HG03196 (cell line): ENCODE results near the gene ST6GALNAC4.
A peak's percentile ranks its signal among the peaks of the same experiment; 100 is the strongest.

Source experiments
- ATAC-seq: cut with Tn5 transposase; IDR thresholded peaks from one replicate; pipeline ENCODE4 v1.9.1; 2021; ENCODE audit not compliant: unreplicated experiment

ST6GALNAC4 gene

GRCh38 chr9:127947841-127948710 lies 31.2 kb upstream of the ST6GALNAC4 start:
- no peak for ATAC-seq

GRCh38 chr9:127946728-127947127 lies 29.9 kb upstream of the ST6GALNAC4 start:
- no peak for ATAC-seq

- no peak for ATAC-seq
Measured at GRCh38 chr9:127945942-127946341, 29.1 kb upstream of the ST6GALNAC4 start.

- ATAC-seq, result no peak
Measured at GRCh38 chr9:127945338-127945737, 28.5 kb upstream of the ST6GALNAC4 start.

- ATAC-seq, result no peak
Measured at GRCh38 chr9:127944586-127945218, 27.9 kb upstream of the ST6GALNAC4 start.

GRCh38 chr9:127943731-127944144 lies 26.9 kb upstream of the ST6GALNAC4 start:
- ATAC-seq, result no peak

- no peak for ATAC-seq
Measured at GRCh38 chr9:127943011-127943662, 26.3 kb upstream of the ST6GALNAC4 start.

- no peak for ATAC-seq
Measured at GRCh38 chr9:127942216-127943010, 25.6 kb upstream of the ST6GALNAC4 start.

GRCh38 chr9:127941961-127942215 lies 25.0 kb upstream of the ST6GALNAC4 start:
- no peak for ATAC-seq

- no peak for ATAC-seq
Measured at GRCh38 chr9:127941062-127941960, 24.5 kb upstream of the ST6GALNAC4 start.

GRCh38 chr9:127940593-127940992 lies 23.8 kb upstream of the ST6GALNAC4 start:
- no peak for ATAC-seq

GRCh38 chr9:127938298-127938690 lies 21.5 kb upstream of the ST6GALNAC4 start:
- ATAC-seq, result no peak

- ATAC-seq, result peak; percentile 84
Measured at GRCh38 chr9:127937388-127938297, 20.8 kb upstream of the ST6GALNAC4 start, which contains the start of gene DPM2. DPM2 (minus strand) TSS chr9:127937854; CDS start chr9:127937820, 34 bp downstream.

- ATAC-seq, result no peak
Measured at GRCh38 chr9:127937056-127937387, 20.2 kb upstream of the ST6GALNAC4 start.

GRCh38 chr9:127936347-127936852 lies 19.6 kb upstream of the ST6GALNAC4 start:
- ATAC-seq, result no peak

- ATAC-seq, result no peak
Measured at GRCh38 chr9:127935765-127936221, 19.0 kb upstream of the ST6GALNAC4 start.

- ATAC-seq, result no peak
Measured at GRCh38 chr9:127934986-127935385, 18.1 kb upstream of the ST6GALNAC4 start.

GRCh38 chr9:127934248-127934647 lies 17.4 kb upstream of the ST6GALNAC4 start:
- no peak for ATAC-seq
